GM18909 (cell line): Measurements from ENCODE around the gene HBA2.
"Not testable (repeated sequence)": the region's sequence is repeated elsewhere in the genome, so short reads cannot be mapped to it uniquely, and the experiment has no call there.

Source experiments
- ATAC-seq: cut with Tn5 transposase; IDR thresholded peaks from one replicate; pipeline ENCODE4 v1.9.1; 2021; ENCODE audit warnings: mild to moderate bottlenecking; ENCODE audit not compliant: unreplicated experiment, poor library complexity

The HBA2 gene

DNA sequence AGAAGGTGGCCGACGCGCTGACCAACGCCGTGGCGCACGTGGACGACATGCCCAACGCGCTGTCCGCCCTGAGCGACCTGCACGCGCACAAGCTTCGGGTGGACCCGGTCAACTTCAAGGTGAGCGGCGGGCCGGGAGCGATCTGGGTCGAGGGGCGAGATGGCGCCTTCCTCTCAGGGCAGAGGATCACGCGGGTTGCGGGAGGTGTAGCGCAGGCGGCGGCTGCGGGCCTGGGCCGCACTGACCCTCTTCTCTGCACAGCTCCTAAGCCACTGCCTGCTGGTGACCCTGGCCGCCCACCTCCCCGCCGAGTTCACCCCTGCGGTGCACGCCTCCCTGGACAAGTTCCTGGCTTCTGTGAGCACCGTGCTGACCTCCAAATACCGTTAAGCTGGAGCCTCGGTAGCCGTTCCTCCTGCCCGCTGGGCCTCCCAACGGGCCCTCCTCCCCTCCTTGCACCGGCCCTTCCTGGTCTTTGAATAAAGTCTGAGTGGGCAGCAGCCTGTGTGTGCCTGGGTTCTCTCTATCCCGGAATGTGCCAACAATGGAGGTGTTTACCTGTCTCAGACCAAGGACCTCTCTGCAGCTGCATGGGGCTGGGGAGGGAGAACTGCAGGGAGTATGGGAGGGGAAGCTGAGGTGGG, 657 bp downstream of the HBA2 start:
- not testable (repeated sequence) for ATAC-seq

DNA sequence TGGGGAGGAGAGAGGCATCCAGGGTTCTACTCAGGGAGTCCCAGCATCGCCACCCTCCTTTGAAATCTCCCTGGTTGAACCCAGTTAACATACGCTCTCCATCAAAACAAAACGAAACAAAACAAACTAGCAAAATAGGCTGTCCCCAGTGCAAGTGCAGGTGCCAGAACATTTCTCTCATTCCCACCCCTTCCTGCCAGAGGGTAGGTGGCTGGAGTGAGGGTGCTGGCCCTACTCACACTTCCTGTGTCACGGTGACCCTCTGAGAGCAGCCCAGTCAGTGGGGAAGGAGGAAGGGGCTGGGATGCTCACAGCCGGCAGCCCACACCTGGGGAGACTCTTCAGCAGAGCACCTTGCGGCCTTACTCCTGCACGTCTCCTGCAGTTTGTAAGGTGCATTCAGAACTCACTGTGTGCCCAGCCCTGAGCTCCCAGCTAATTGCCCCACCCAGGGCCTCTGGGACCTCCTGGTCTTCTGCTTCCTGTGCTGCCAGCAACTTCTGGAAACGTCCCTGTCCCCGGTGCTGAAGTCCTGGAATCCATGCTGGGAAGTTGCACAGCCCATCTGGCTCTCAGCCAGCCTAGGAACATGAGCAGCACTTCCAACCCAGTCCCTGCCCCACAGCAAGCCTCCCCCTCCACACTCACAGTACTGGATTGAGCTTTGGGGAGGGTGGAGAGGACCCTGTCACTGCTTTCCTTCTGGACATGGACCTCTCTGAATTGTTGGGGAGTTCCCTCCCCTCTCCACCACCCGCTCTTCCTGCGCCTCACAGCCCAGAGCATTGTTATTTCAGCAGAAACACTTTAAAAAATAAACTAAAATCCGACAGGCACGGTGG, 1.5 kb downstream of the HBA2 start:
- ATAC-seq, result not testable (repeated sequence)

DNA sequence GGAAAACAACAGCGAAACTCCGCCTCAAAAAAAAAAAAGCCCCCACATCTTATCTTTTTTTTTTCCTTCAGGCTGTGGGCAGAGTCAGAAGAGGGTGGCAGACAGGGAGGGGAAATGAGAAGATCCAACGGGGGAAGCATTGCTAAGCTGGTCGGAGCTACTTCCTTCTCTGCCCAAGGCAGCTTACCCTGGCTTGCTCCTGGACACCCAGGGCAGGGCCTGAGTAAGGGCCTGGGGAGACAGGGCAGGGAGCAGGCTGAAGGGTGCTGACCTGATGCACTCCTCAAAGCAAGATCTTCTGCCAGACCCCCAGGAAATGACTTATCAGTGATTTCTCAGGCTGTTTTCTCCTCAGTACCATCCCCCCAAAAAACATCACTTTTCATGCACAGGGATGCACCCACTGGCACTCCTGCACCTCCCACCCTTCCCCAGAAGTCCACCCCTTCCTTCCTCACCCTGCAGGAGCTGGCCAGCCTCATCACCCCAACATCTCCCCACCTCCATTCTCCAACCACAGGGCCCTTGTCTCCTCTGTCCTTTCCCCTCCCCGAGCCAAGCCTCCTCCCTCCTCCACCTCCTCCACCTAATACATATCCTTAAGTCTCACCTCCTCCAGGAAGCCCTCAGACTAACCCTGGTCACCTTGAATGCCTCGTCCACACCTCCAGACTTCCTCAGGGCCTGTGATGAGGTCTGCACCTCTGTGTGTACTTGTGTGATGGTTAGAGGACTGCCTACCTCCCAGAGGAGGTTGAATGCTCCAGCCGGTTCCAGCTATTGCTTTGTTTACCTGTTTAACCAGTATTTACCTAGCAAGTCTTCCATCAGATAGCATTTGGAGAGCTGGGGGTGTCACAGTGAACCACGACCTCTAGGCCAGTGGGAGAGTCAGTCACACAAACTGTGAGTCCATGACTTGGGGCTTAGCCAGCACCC, 2.6 kb downstream of the HBA2 start:
- ATAC-seq, result no peak

DNA sequence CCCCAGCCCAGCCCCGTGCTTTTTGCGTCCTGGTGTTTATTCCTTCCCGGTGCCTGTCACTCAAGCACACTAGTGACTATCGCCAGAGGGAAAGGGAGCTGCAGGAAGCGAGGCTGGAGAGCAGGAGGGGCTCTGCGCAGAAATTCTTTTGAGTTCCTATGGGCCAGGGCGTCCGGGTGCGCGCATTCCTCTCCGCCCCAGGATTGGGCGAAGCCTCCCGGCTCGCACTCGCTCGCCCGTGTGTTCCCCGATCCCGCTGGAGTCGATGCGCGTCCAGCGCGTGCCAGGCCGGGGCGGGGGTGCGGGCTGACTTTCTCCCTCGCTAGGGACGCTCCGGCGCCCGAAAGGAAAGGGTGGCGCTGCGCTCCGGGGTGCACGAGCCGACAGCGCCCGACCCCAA, 3.3 kb downstream of the HBA2 start:
- ATAC-seq, result not testable (repeated sequence)

DNA sequence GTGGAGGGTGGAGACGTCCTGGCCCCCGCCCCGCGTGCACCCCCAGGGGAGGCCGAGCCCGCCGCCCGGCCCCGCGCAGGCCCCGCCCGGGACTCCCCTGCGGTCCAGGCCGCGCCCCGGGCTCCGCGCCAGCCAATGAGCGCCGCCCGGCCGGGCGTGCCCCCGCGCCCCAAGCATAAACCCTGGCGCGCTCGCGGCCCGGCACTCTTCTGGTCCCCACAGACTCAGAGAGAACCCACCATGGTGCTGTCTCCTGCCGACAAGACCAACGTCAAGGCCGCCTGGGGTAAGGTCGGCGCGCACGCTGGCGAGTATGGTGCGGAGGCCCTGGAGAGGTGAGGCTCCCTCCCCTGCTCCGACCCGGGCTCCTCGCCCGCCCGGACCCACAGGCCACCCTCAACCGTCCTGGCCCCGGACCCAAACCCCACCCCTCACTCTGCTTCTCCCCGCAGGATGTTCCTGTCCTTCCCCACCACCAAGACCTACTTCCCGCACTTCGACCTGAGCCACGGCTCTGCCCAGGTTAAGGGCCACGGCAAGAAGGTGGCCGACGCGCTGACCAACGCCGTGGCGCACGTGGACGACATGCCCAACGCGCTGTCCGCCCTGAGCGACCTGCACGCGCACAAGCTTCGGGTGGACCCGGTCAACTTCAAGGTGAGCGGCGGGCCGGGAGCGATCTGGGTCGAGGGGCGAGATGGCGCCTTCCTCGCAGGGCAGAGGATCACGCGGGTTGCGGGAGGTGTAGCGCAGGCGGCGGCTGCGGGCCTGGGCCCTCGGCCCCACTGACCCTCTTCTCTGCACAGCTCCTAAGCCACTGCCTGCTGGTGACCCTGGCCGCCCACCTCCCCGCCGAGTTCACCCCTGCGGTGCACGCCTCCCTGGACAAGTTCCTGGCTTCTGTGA, 4.1 kb downstream of the HBA2 start, which contains the start of gene HBA1:
Gene HBA1, plus strand, starts transcription at position 204 of the 906 bp plus-strand sequence. Its CDS starts 37 bp downstream, at position 241.
- not testable (repeated sequence) for ATAC-seq

DNA sequence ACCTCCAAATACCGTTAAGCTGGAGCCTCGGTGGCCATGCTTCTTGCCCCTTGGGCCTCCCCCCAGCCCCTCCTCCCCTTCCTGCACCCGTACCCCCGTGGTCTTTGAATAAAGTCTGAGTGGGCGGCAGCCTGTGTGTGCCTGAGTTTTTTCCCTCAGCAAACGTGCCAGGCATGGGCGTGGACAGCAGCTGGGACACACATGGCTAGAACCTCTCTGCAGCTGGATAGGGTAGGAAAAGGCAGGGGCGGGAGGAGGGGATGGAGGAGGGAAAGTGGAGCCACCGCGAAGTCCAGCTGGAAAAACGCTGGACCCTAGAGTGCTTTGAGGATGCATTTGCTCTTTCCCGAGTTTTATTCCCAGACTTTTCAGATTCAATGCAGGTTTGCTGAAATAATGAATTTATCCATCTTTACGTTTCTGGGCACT, 4.7 kb downstream of the HBA2 start:
- no peak for ATAC-seq

DNA sequence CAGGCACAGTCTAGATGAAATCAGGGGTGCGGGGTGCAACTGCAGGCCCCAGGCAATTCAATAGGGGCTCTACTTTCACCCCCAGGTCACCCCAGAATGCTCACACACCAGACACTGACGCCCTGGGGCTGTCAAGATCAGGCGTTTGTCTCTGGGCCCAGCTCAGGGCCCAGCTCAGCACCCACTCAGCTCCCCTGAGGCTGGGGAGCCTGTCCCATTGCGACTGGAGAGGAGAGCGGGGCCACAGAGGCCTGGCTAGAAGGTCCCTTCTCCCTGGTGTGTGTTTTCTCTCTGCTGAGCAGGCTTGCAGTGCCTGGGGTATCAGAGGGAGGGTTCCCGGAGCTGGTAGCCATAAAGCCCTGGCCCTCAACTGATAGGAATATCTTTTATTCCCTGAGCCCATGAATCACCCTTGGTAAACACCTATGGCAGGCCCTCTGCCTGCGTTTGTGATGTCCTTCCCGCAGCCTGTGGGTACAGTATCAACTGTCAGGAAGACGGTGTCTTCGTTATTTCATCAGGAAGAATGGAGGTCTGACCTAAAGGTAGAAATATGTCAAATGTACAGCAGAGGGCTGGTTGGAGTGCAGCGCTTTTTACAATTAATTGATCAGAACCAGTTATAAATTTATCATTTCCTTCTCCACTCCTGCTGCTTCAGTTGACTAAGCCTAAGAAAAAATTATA, 5.4 kb downstream of the HBA2 start:
- ATAC-seq, result no peak

DNA sequence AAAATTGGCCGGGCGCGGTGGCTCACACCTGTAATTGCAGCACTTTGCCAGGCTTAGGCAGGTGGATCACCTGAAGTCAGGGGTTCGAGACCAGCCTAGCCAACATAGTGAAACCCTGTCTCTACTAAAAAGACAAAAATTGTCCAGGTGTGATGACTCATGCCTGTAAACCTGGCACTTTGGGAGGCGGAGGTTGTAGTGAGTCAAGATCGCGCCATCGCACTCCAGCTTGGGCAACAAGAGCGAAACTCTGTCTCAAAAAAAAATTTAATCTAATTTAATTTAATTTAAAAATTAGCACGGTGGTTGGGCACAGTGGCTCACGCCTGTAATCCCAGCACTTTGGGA, 6.0 kb downstream of the HBA2 start:
- no peak for ATAC-seq

DNA sequence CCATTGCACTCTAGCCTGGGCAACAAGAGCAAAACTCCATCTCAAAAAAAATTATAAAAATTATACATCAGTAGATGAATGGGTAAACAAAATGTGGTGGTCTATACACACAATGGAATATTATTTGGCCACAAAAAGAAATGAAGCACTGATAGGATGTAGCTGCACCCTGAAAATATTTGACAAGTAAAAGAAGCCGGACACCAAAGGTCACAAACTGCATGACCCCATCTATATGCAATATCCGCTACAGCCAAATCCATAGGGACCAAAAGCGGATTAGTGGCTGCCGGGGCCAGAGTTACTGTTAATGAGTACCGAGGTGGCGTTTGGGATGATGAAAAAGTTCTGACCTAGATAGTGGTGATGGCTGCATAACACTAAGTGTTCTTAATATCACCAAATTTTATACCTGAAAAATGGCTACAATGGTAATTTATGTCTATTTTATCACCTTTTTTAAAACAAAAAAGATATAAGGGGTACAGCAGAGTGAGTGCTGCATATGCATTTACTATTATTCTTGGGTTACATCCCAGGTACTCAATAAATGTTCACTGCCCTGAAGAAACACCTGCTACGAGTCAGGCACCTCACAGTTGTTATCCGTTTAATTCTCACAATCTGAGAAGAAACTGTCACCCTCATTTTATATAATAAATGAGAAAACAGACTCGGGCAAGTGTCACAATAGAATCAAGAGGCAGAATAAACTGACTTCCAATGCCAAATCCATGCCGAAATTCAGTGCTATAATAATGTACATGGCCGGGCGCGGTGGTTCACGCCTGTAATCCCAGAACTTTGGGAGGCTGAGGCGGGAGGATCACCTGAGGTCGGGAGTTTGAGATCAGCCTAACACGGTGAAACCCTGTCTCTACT, 6.8 kb downstream of the HBA2 start:
- no peak for ATAC-seq

DNA sequence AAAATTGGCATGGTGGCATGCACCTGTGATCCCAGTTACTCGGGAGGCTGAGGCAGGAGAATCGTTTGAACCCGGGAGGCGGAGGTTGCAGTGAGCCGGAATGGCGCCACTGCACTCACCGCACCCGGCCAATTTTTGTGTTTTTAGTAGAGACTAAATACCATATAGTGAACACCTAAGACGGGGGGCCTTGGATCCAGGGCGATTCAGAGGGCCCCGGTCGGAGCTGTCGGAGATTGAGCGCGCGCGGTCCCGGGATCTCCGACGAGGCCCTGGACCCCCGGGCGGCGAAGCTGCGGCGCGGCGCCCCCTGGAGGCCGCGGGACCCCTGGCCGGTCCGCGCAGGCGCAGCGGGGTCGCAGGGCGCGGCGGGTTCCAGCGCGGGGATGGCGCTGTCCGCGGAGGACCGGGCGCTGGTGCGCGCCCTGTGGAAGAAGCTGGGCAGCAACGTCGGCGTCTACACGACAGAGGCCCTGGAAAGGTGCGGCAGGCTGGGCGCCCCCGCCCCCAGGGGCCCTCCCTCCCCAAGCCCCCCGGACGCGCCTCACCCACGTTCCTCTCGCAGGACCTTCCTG, 7.5 kb downstream of the HBA2 start, which contains the start of gene HBQ1:
Gene HBQ1, plus strand, starts transcription at position 359 of the 575 bp plus-strand sequence. Its CDS starts 28 bp downstream, at position 387.
- no peak for ATAC-seq

DNA sequence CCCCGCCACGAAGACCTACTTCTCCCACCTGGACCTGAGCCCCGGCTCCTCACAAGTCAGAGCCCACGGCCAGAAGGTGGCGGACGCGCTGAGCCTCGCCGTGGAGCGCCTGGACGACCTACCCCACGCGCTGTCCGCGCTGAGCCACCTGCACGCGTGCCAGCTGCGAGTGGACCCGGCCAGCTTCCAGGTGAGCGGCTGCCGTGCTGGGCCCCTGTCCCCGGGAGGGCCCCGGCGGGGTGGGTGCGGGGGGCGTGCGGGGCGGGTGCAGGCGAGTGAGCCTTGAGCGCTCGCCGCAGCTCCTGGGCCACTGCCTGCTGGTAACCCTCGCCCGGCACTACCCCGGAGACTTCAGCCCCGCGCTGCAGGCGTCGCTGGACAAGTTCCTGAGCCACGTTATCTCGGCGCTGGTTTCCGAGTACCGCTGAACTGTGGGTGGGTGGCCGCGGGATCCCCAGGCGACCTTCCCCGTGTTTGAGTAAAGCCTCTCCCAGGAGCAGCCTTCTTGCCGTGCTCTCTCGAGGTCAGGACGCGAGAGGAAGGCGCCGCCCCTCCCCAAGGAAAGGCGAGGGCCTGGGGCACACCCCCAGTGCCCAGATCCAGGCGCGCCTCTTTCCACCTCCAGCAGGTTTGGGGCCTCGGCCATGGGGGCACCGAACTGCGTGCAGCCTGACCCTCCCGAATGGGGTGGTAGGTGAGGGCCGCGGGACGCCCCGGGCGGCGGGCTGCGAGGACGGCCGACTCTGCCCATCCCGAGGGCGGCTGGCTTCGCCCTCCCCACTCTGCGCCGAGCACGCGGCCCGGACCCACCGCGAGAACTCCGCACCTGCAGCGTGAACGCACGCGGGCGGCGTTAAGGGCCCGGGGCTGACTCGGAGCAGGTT, 8.2 kb downstream of the HBA2 start:
- peak; percentile 51 for ATAC-seq

DNA sequence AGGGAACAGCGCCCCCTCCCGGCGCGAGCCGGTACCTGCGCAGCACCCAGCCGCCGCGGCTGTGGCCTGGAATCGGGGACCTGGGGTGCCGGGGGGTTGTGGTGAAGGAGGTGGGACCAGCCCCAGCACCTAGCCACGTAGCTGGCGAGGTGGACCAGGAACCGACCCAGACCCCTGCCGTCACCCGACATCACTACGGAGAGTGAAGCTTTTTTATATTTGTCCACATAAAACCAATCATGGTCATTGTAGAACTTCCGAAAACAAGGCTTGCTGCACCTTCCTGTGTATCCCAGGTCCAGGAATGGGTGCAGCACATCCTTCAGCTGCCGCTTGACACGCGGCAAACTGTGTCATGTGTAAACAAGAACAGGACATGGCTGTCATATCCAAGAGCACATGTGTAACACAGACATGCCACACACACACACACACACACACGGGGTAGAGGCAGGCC, 8.9 kb downstream of the HBA2 start:
- no peak for ATAC-seq

DNA sequence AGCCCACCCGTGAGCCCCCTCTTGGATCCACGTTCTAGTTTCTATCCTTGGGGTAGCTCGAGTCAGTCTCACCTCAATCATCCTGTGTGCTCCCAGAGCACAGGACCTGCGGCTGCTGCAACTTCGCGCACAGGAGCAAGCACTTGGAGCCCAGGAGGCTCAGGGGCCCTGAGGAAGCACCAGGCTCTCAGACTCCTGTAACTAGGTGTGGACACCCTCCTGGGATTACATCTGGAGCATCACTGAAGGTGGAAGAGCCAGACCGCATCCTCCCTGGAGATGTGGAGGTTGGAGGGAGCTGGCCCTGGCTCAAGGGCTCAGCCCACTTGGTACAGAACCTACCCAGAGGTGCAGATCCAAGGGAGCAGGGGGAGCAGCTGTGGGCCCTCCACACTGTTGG, 10.3 kb downstream of the HBA2 start:
- no peak for ATAC-seq

DNA sequence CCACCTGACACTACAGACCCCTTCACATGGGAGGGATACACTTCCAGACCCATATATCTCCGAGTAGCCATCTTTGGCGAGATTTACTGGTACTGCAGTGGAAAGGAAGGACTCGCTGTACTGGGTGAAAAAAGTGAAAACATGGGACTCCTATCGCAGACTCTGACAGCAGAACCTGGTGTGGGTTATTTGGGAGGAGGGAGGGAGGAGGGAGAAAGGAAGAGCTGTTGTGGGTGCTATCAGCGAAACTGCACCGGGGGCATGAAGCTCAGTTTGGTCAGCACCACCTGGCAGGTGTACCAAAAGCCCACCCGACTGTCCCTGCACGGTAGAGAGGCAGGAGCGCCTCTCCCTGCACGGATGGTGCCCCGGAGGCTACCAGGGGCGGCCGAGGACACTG, 12.5 kb downstream of the HBA2 start:
- no peak for ATAC-seq

DNA sequence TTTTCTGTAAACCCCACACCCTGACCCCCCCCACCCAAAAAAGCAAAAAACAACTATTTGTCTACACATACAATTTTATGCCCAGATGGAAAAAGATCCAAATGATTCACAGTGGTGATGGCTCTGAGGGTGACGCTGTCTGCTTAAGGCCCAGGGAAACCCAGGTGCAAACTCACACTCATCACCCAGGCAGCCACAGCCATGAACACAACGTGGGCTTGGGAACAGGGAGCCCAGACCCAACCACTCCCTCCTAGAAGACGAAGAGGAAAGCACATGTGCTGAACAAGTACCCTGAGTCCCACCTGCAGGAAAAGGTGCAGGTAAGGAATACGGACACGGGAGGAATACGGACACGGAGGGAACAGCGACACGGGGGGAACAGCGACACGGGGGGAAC, 13.0 kb downstream of the HBA2 start:
- no peak for ATAC-seq

DNA sequence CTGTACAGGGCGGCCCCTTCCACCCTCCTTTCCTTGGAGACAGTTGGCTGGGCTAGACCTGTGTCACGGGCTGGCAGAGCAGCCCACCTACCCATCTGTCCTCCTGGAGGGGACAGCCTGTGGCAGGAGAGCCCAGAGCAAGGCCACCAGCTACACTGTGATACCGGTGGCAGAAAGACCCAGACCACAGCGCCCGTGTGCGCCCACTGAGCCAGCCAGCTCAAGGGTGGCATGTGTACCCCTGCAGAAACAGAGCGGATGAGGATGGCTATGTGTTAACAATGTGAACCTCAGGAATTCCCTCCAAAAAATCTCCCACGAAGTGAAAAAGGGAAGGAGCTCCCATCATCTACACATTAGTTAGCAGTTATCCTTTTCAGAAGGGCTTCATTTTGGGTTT, 14.7 kb downstream of the HBA2 start:
- ATAC-seq, result no peak

DNA sequence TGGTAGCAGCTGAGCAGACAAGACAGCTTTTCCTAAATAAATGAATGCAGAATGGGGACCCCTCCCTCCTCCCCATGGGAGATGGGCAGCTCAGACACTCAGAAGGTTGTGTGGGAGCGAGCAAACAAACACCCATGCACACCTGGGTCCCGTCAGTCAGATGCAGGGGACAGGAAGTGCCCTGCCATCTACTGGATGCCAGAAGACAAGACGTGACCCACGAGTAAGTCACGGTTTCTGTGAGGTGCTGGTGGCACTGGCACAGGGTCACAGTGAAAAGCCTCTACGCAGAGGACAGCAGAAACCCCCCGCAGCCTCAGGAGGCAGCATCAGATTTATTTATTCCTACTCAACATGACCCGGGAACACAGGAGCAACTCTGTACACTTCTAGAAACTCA, 16.0 kb downstream of the HBA2 start:
- ATAC-seq, result no peak
